Kasumi-1 (cell line): ENCODE data around the gene PAX7.

ENCODE experiments used
- DNase-seq, 2 experiments: peaks; one replicate each; lab custom pipeline; 2025; lab: John Stamatoyannopoulos, UW

PAX7 gene

GRCh38 chr1:18703041-18703621, 72.5 kb downstream of the PAX7 start:
- no peak for DNase-seq

- no peak for DNase-seq
These were observed 75.2 kb downstream of the PAX7 start for GRCh38 chr1:18705811-18706210.

GRCh38 chr1:18707696-18708257, 77.1 kb downstream of the PAX7 start:
- DNase-seq: no peak

GRCh38 chr1:18710002-18710401, 79.4 kb downstream of the PAX7 start:
- DNase-seq: no peak

- no peak for DNase-seq
These were observed 80.4 kb downstream of the PAX7 start for GRCh38 chr1:18711003-18711402.

- DNase-seq: no peak
These were observed 81.0 kb downstream of the PAX7 start for GRCh38 chr1:18711536-18712251.

- no peak for DNase-seq
These were observed 81.6 kb downstream of the PAX7 start for GRCh38 chr1:18712252-18712600.

GRCh38 chr1:18714404-18715175, 83.9 kb downstream of the PAX7 start:
- DNase-seq: no peak

- no peak for DNase-seq
These were observed 85.6 kb downstream of the PAX7 start for GRCh38 chr1:18716112-18716784.

- no peak for DNase-seq
These were observed 86.4 kb downstream of the PAX7 start for GRCh38 chr1:18716785-18717678.

- DNase-seq: no peak
These were observed 89.3 kb downstream of the PAX7 start for GRCh38 chr1:18719786-18720451.

- DNase-seq: no peak
These were observed 90.4 kb downstream of the PAX7 start for GRCh38 chr1:18721041-18721440.

GRCh38 chr1:18721776-18722175, 91.1 kb downstream of the PAX7 start:
- DNase-seq: no peak

- no peak for DNase-seq
These were observed 91.6 kb downstream of the PAX7 start for GRCh38 chr1:18722270-18722669.

- no peak for DNase-seq
These were observed 92.6 kb downstream of the PAX7 start for GRCh38 chr1:18723206-18723605.

- DNase-seq: no peak
These were observed 93.2 kb downstream of the PAX7 start for GRCh38 chr1:18723701-18724411.

- no peak for DNase-seq
These were observed 94.2 kb downstream of the PAX7 start for GRCh38 chr1:18724801-18725200.

GRCh38 chr1:18725231-18725895, 94.7 kb downstream of the PAX7 start:
- DNase-seq: no peak

GRCh38 chr1:18726368-18726767, 95.7 kb downstream of the PAX7 start:
- no peak for DNase-seq

- DNase-seq: no peak
These were observed 97.3 kb downstream of the PAX7 start for GRCh38 chr1:18727956-18728355.
